GM23338 (cell line): ENCODE measurements around the gene SI. TPM values are rescaled to one million over a fixed set of nuclear protein-coding genes. Genes with fewer than 3 reads are reported as not detected.
"Not testable (repeated sequence)": the region's sequence is repeated elsewhere in the genome, so short reads cannot be mapped to it uniquely, and the experiment has no call there.

ENCODE experiments used
- ATAC-seq: fragments of 200-7000 bp; cut with Tn5 transposase; 3 replicates; pipeline ENCODE4 v1.9.1; 2020
- DNase-seq: peaks from one replicate; pipeline ENCODE4 v3.0.0-alpha.2; 2015; ENCODE audit warnings: low spot score
- H2AFZ ChIP-seq: fragments of 200-600 bp; sonication (generic); 2 replicates; pipeline ENCODE4 v1.8.0; 2016; ENCODE audit warnings: antibody characterized with exemption, mild to moderate bottlenecking, moderate library complexity
- H3F3A ChIP-seq: fragments of 200-600 bp; sonication (generic); replicated peaks from 2 replicates; pipeline ENCODE4 v1.8.0; 2017; ENCODE audit warnings: antibody characterized with exemption, mixed run types, low read depth
- H3K27ac ChIP-seq: fragments of 200-600 bp; sonication (generic); 2 replicates; pipeline ENCODE4 v1.6.1; 2016; ENCODE audit warnings: low read depth
- H3K27me3 ChIP-seq: fragments of 200-600 bp; sonication (generic); 2 replicates; pipeline ENCODE4 v1.8.0; 2016; ENCODE audit warnings: mild to moderate bottlenecking, mixed run types, moderate library complexity; ENCODE audit not compliant: insufficient read depth
- H3K36me3 ChIP-seq: fragments of 200-600 bp; sonication (generic); 2 replicates; pipeline ENCODE4 v1.8.0; 2016; ENCODE audit warnings: mild to moderate bottlenecking; ENCODE audit not compliant: insufficient read depth
- H3K4me1 ChIP-seq: fragments of 200-600 bp; sonication (generic); 2 replicates; pipeline ENCODE4 v1.8.0; 2016; ENCODE audit warnings: mild to moderate bottlenecking, moderate library complexity; ENCODE audit not compliant: insufficient read depth
- H3K4me2 ChIP-seq: fragments of 200-600 bp; sonication (generic); 2 replicates; pipeline ENCODE4 v1.7.1; 2017; ENCODE audit warnings: mixed run types
- H3K4me3 ChIP-seq: fragments of 200-600 bp; sonication (generic); 2 replicates; pipeline ENCODE4 v1.6.1; 2016; ENCODE audit warnings: mixed run types
- H3K79me2 ChIP-seq: fragments of 200-600 bp; sonication (generic); replicated peaks from 2 replicates; pipeline ENCODE4 v1.8.0; 2017; ENCODE audit warnings: mild to moderate bottlenecking; ENCODE audit not compliant: insufficient read depth
- H3K9me2 ChIP-seq: fragments of 200-600 bp; sonication (generic); 2 replicates; pipeline ENCODE4 v1.8.0; 2017; ENCODE audit not compliant: insufficient read depth
- H4K20me1 ChIP-seq: fragments of 200-600 bp; sonication (generic); replicated peaks from 2 replicates; pipeline ENCODE4 v1.8.0; 2017; ENCODE audit warnings: mild to moderate bottlenecking; ENCODE audit not compliant: insufficient read depth
- H3K27ac Mint-ChIP-seq: 2 replicates; pipeline ENCODE4 v1.8.0; 2020; ENCODE audit warnings: inconsistent platforms, mild to moderate bottlenecking, moderate library complexity, mixed read lengths
- H3K27me3 Mint-ChIP-seq: 3 replicates; pipeline ENCODE4 v1.8.0; 2022; ENCODE audit warnings: low read depth, mild to moderate bottlenecking, moderate library complexity, mixed read lengths, inconsistent platforms; ENCODE audit not compliant: insufficient read depth, poor library complexity
- H3K36me3 Mint-ChIP-seq: 3 replicates; pipeline ENCODE4 v1.8.0; 2021; ENCODE audit warnings: low read depth, mild to moderate bottlenecking, inconsistent platforms, moderate library complexity, mixed read lengths
- H3K4me1 Mint-ChIP-seq: 3 replicates; pipeline ENCODE4 v1.8.0; 2020; ENCODE audit warnings: mild to moderate bottlenecking, inconsistent platforms, mixed read lengths
- H3K4me3 Mint-ChIP-seq: 3 replicates; pipeline ENCODE4 v1.8.0; 2021; ENCODE audit warnings: moderate library complexity, mild to moderate bottlenecking, inconsistent platforms, mixed read lengths
- H3K9me3 Mint-ChIP-seq: 3 replicates; pipeline ENCODE4 v1.8.0; 2020; ENCODE audit warnings: moderate library complexity, mild to moderate bottlenecking, inconsistent platforms, mixed read lengths
- CREB1 ChIP-seq: fragments of 250-450 bp; sonication (Bioruptor Pico); IDR thresholded peaks from 2 replicates; pipeline ENCODE4 v1.5.0; 2020; ENCODE audit warnings: low read depth, mild to moderate bottlenecking, moderate library complexity
- CTCF ChIP-seq, 2 experiments: fragments of 200-600 bp in 1 of 2; sonication (generic) in 1 of 2; conservative IDR thresholded peaks; 2 replicates each; pipeline versions ENCODE4 v1.5.1 to v1.6.1; 2016 to 2017; ENCODE audit warnings: antibody characterized with exemption in 2 of 2, low read depth in 2 of 2, mild to moderate bottlenecking in 2 of 2, moderate library complexity in 1 of 2
- ETS1 ChIP-seq: IDR thresholded peaks from 2 replicates; pipeline ENCODE4 v1.6.1; 2016; ENCODE audit warnings: antibody characterized with exemption
- EZH2 ChIP-seq: fragments of 200-600 bp; sonication (generic); IDR thresholded peaks from one replicate; pipeline ENCODE4 v1.8.0; 2017; ENCODE audit warnings: antibody characterized with exemption, mild to moderate bottlenecking, low read depth; ENCODE audit not compliant: unreplicated experiment
- EZH2phosphoT487 ChIP-seq: fragments of 200-600 bp; sonication (generic); IDR thresholded peaks from one replicate; pipeline ENCODE4 v1.8.1; 2018; ENCODE audit warnings: antibody characterized with exemption; ENCODE audit not compliant: unreplicated experiment
- REST ChIP-seq: IDR thresholded peaks from one replicate; pipeline ENCODE4 v1.6.1; 2018; ENCODE audit warnings: antibody characterized with exemption; ENCODE audit not compliant: unreplicated experiment
- STAT1 ChIP-seq: IDR thresholded peaks from one replicate; pipeline ENCODE4 v1.6.1; 2016; ENCODE audit warnings: antibody characterized with exemption; ENCODE audit not compliant: unreplicated experiment
- ZNF114 ChIP-seq: fragments of 250-450 bp; sonication (Bioruptor Pico); IDR thresholded peaks from 2 replicates; pipeline ENCODE4 v1.5.0; 2020; ENCODE audit warnings: mild to moderate bottlenecking, moderate library complexity
- ZNF331 ChIP-seq: fragments of 250-450 bp; sonication (Bioruptor Pico); IDR thresholded peaks from 2 replicates; pipeline ENCODE4 v1.5.0; 2020; ENCODE audit warnings: low read depth, mild to moderate bottlenecking, moderate library complexity
- polyA plus RNA-seq: library from polyadenylated mRNA; unstranded; fragments of >200 nt; fragmentation: Nextera tagmentation; extraction: Ambion mirVana; gene quantifications from 2 replicates; pipeline ENCODE4 v1.2.1, GENCODE V29; 2016
- total RNA-seq: library from RNA; depleted of rRNA; stranded (reverse); fragments of >200 nt; shearing (Covaris generic); gene quantifications from 2 replicates; pipeline ENCODE4 v1.2.3, GENCODE V29; 2014

SI gene
- total and polyA plus RNA-seq, 2 experiments from 2014 or later: not detected

GRCh38 chr3:164962610-164963009 is 115.7 kb downstream of the SI start (continued):
- TF ChIP-seq ETS1 (no peak), EZH2phosphoT487 (no peak), REST (no peak), ZNF331 (CRISPR knock-in tag) (no peak), CREB1 (no peak)

- Histone ChIP-seq H4K20me1 (no peaks in the 10 kb centered on the region), H2AFZ (no peak overlapping the region), H3K4me3 (no peak overlapping the region), H3K27ac (no peak overlapping the region), H3K9me2 (no peaks in the 10 kb centered on the region; the same call in 1 of the 2 replicates), H3K79me2 (no peaks in the 10 kb centered on the region), H3K27me3 (no peaks in the 10 kb centered on the region), H3K4me1 (peaks cover 8% of the 10 kb centered on the region; the same call in 1 of the 2 replicates), H3K4me2 (peak overlapping the region; percentile 9; the same call in 1 of the 2 replicates), H3K36me3 (no peaks in the 10 kb centered on the region), H3F3A (no peaks in the 10 kb centered on the region)
- Mint-ChIP-seq H3K9me3 (0 out of 3 replicates have a peak, but pooled peaks cover 2% of the 10 kb centered on the region), H3K4me1 (peaks cover 9% of the 10 kb centered on the region; the same call in 2 of the 3 replicates), H3K27me3 (no peaks in the 10 kb centered on the region), H3K36me3 (no peaks in the 10 kb centered on the region), H3K4me3 (no peak overlapping the region), H3K27ac (peak overlapping the region; percentile 60; the same call in 1 of the 2 replicates)
- no peak for ATAC-seq
- TF ChIP-seq STAT1 (no peak), REST (no peak), ZNF114 (CRISPR knock-in tag) (no peak), EZH2 (no peak), CTCF (conservative IDR thresholded peaks at IDR 0.05; ENCODE audit: low read depth in 2 of 2) (no peak), ETS1 (no peak)
- no peak for DNase-seq
Measured at GRCh38 chr3:164952966-164953365, 125.3 kb downstream of the SI start.

- ATAC-seq, H3K79me2 ChIP-seq, H3K27me3 ChIP-seq, H3K27ac Mint-ChIP-seq, H3K27me3 Mint-ChIP-seq, H3K9me3 Mint-ChIP-seq, DNase-seq, H3K27ac ChIP-seq, H3K9me2 ChIP-seq, H3K36me3 Mint-ChIP-seq, H4K20me1 ChIP-seq, H3F3A ChIP-seq, H3K4me2 ChIP-seq, H3K4me1 Mint-ChIP-seq, H3K4me3 Mint-ChIP-seq, H3K36me3 ChIP-seq, H3K4me1 ChIP-seq, H3K4me3 ChIP-seq: not testable (repeated sequence)
- H2AFZ ChIP-seq: peak overlapping the region; percentile 69; the same call in 1 of the 2 replicates
Measured at GRCh38 chr3:164951403-164951802, 126.9 kb downstream of the SI start.
